ENCODE measurements around the gene JAG2. TPM values are rescaled to one million over a fixed set of nuclear protein-coding genes. Genes with fewer than 3 reads are reported as not detected.
A peak's percentile ranks its signal among the peaks of the same experiment; 100 is the strongest.

JAG2 gene
- total and polyA plus RNA-seq, 2 experiments from 2014 or later: 1.5 TPM; not detected in 1

DNA sequence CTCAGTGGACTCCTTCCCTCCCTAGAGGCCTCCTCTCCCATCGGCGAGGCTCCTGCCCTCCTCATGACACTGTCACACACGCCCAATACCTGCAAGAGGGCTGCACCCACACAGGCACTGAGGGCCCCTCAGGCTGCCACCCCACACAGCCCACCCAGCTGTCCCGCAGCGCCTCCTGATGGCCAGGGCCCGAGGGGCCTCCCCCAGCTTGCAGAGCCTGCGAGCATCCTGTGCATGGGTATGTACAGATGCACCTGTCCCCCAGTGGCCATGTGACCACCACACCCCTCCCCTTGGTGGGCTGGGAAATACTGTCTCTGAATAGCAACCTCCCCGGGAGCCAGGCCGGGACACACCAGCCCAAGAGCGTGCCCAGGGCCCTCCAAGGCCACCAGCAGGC is 31.5 kb upstream of the JAG2 start:
- H3K79me2 ChIP-seq (ENCODE audit: insufficient read depth): no peaks in the 10 kb centered on the region
- no peaks in the 10 kb centered on the region for H4K20me1 ChIP-seq (ENCODE audit: insufficient read depth)
- H3K9me2 ChIP-seq (ENCODE audit: insufficient read depth): no peaks in the 10 kb centered on the region
- H3K9ac ChIP-seq: no peak overlapping the region
- no peaks in the 10 kb centered on the region for H3K4me1 ChIP-seq (ENCODE audit: insufficient read depth)
- H2AFZ ChIP-seq: no peak overlapping the region
- in situ Hi-C loops (cut with MboI): no loop called here
- no peaks in the 10 kb centered on the region for H3K9me3 ChIP-seq (ENCODE audit: low read depth)
- H3K27me3 ChIP-seq (replicated peaks; ENCODE audit: insufficient read depth): peaks cover 15% of the 10 kb centered on the region
- H3K27ac ChIP-seq: no peak overlapping the region
- 65 to 67% methylated on average over 10 of the region's 10 CpGs for whole genome bisulfite sequencing, 2 experiments (ENCODE audit: low coverage in 1 of 2, low lambda C conversion rate in 2 of 2, missing lambda C conversion rate in 2 of 2)
- H3K4me3 ChIP-seq: no peak overlapping the region
- DNase-seq: no peak
- TF ChIP-seq EZH2phosphoT487 (IDR thresholded peaks at IDR 0.05; ENCODE audit: insufficient read depth, low read depth) (no peak), EZH2 (IDR thresholded peaks at IDR 0.05; ENCODE audit: insufficient read depth, poor library complexity, severe bottlenecking) (no peak)
- no peaks in the 10 kb centered on the region for H3F3A ChIP-seq (ENCODE audit: insufficient read depth)
- no peaks in the 10 kb centered on the region for H3K36me3 ChIP-seq (ENCODE audit: low read depth)
- no peak overlapping the region for H3K4me2 ChIP-seq (ENCODE audit: unreplicated experiment)

DNA sequence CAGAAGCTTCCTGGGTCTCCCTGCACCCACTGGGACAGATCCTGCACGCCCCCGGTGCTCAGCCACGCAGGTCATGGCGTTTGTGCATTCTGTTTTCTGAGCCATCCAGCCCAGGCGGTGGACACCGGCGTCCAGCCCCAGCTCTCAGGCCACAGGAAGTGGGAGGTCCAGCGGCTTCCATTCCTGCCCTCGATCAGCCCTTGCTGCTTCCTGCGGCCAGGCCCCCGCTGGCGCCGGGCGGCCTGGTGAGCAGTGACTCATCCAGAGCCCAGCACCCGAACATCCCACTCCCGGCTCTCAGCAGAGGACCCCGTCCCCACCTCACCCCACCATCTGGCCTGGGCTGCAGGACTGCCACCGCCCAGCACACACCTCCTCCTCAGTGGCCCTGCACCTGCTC is 30.5 kb upstream of the JAG2 start:
- in situ Hi-C loops (cut with MboI): no loop called here
- H3K4me2 ChIP-seq (ENCODE audit: unreplicated experiment): no peak overlapping the region
- no peaks in the 10 kb centered on the region for H3K36me3 ChIP-seq (ENCODE audit: low read depth)
- H3K79me2 ChIP-seq (ENCODE audit: insufficient read depth): no peaks in the 10 kb centered on the region
- H2AFZ ChIP-seq: no peak overlapping the region
- no peaks in the 10 kb centered on the region for H3F3A ChIP-seq (ENCODE audit: insufficient read depth)
- WGBS, 2 experiments (ENCODE audit: low coverage in 1 of 2, low lambda C conversion rate in 2 of 2, missing lambda C conversion rate in 2 of 2): 67 to 71% methylated on average over 17 to 18 of the region's 18 CpGs
- H3K9me2 ChIP-seq (ENCODE audit: insufficient read depth): no peaks in the 10 kb centered on the region
- DNase-seq: no peak
- no peaks in the 10 kb centered on the region for H3K4me1 ChIP-seq (ENCODE audit: insufficient read depth)
- no peak overlapping the region for H3K27ac ChIP-seq
- H3K9me3 ChIP-seq (ENCODE audit: low read depth): no peaks in the 10 kb centered on the region
- H4K20me1 ChIP-seq (ENCODE audit: insufficient read depth): no peaks in the 10 kb centered on the region
- no peak for TF ChIP-seq EZH2 (IDR thresholded peaks at IDR 0.05; ENCODE audit: insufficient read depth, poor library complexity, severe bottlenecking)
- TF ChIP-seq EZH2phosphoT487 (IDR thresholded peaks at IDR 0.05; ENCODE audit: insufficient read depth, low read depth): no peak
- H3K27me3 ChIP-seq (replicated peaks; ENCODE audit: insufficient read depth): peaks cover 17% of the 10 kb centered on the region
- H3K4me3 ChIP-seq: no peak overlapping the region
- no peak overlapping the region for H3K9ac ChIP-seq

DNA sequence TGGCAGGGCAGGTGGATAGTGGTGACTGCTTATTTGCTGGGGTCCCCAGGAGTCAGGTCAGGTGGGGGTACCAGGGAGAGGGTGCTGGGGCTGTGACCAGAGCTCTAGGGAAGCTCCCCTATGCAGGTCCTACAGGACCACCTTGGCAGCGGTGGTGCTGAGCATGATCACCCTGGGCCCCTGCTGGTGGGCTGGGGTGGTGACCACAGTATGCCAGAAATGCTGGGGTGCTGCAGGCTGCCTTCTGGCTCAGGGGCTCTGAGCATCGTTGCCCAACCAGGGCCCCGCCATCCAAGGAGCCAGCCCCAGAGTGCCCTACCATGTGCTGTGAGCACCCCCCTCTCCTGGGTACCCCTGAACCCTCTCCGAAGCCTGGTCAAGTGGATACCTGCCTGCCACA is 30.0 kb upstream of the JAG2 start:
- no peaks in the 10 kb centered on the region for H4K20me1 ChIP-seq (ENCODE audit: insufficient read depth)
- in situ Hi-C loops (cut with MboI): no loop called here
- no peak for DNase-seq
- no peaks in the 10 kb centered on the region for H3F3A ChIP-seq (ENCODE audit: insufficient read depth)
- TF ChIP-seq EZH2 (IDR thresholded peaks at IDR 0.05; ENCODE audit: insufficient read depth, poor library complexity, severe bottlenecking) (no peak), EZH2phosphoT487 (IDR thresholded peaks at IDR 0.05; ENCODE audit: insufficient read depth, low read depth) (no peak)
- no peaks in the 10 kb centered on the region for H3K4me1 ChIP-seq (ENCODE audit: insufficient read depth)
- no peak overlapping the region for H3K4me2 ChIP-seq (ENCODE audit: unreplicated experiment)
- H3K27ac ChIP-seq: no peak overlapping the region
- WGBS, 2 experiments (ENCODE audit: low coverage in 1 of 2, low lambda C conversion rate in 2 of 2, missing lambda C conversion rate in 2 of 2): 58 to 73% methylated on average over 4 of the region's 4 CpGs
- H2AFZ ChIP-seq: no peak overlapping the region
- H3K27me3 ChIP-seq (replicated peaks; ENCODE audit: insufficient read depth): peaks cover 22% of the 10 kb centered on the region
- H3K9me2 ChIP-seq (ENCODE audit: insufficient read depth): no peaks in the 10 kb centered on the region
- H3K36me3 ChIP-seq (ENCODE audit: low read depth): no peaks in the 10 kb centered on the region
- no peak overlapping the region for H3K9ac ChIP-seq
- no peaks in the 10 kb centered on the region for H3K79me2 ChIP-seq (ENCODE audit: insufficient read depth)
- no peak overlapping the region for H3K4me3 ChIP-seq
- H3K9me3 ChIP-seq (ENCODE audit: low read depth): no peaks in the 10 kb centered on the region

DNA sequence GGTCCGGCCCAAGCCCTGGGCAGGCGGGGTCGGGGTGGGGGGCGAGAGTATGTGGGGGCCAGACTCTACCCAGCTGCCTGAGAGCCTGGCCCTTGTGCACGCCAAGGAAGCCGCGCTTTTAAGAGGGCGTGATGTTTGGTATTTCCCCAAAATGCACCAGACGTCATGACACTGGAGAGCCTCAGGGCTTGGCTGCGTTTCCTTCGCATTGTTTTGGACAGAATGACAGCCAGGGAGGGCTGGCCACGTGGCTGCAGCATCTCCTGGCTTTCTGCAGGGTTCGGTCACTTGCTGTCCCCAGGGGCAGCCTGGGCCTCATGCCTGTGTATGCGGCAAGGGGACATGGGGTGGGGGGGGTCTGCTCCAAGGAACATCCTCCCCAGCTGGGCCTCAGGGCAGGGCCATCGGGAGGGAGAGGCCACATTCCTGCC is 28.6 kb upstream of the JAG2 start:
- H3K9me3 ChIP-seq (ENCODE audit: low read depth): no peaks in the 10 kb centered on the region
- H3K36me3 ChIP-seq (ENCODE audit: low read depth): no peaks in the 10 kb centered on the region
- no peak overlapping the region for H3K4me2 ChIP-seq (ENCODE audit: unreplicated experiment)
- no peaks in the 10 kb centered on the region for H3K79me2 ChIP-seq (ENCODE audit: insufficient read depth)
- H2AFZ ChIP-seq: no peak overlapping the region
- no peak overlapping the region for H3K27ac ChIP-seq
- peaks cover 22% of the 10 kb centered on the region for H3K27me3 ChIP-seq (replicated peaks; ENCODE audit: insufficient read depth)
- no peaks in the 10 kb centered on the region for H3K4me1 ChIP-seq (ENCODE audit: insufficient read depth)
- in situ Hi-C loops (cut with MboI): no loop called here
- 0 to 2% methylated on average over 14 to 15 of the region's 15 CpGs for WGBS, 2 experiments (ENCODE audit: low coverage in 1 of 2, low lambda C conversion rate in 2 of 2, missing lambda C conversion rate in 2 of 2)
- H3F3A ChIP-seq (ENCODE audit: insufficient read depth): no peaks in the 10 kb centered on the region
- H4K20me1 ChIP-seq (ENCODE audit: insufficient read depth): no peaks in the 10 kb centered on the region
- H3K9ac ChIP-seq: no peak overlapping the region
- H3K4me3 ChIP-seq: no peak overlapping the region
- peak; percentile 82 for DNase-seq
- TF ChIP-seq EZH2 (IDR thresholded peaks at IDR 0.05; ENCODE audit: insufficient read depth, poor library complexity, severe bottlenecking) (no peak), EZH2phosphoT487 (IDR thresholded peaks at IDR 0.05; ENCODE audit: insufficient read depth, low read depth) (no peak)
- H3K9me2 ChIP-seq (ENCODE audit: insufficient read depth): no peaks in the 10 kb centered on the region

All from GM23248 (cell line).